Measurements from ENCODE around the gene KLHDC4.

DNA sequence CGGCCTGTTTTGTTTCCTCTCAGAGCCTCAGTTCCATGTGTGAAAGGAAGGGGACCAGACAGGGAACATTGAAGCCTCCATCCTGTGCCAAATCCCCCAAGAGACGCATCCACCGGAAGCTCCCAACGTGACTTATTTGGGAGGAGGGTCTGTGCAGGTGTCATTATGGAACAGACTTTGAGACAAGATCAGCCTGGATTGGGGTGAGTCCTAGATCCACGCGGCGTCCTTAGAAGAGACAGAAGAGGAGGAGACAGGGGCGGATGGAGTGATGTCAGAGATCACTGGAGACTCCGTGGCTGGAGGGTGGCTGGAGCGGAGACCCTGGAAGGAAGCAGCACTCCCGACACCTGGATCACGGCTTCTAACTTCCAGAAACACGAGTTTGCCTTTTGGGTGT, 80.0 kb downstream of the KLHDC4 start:
- TF ChIP-seq, protein P1, sequence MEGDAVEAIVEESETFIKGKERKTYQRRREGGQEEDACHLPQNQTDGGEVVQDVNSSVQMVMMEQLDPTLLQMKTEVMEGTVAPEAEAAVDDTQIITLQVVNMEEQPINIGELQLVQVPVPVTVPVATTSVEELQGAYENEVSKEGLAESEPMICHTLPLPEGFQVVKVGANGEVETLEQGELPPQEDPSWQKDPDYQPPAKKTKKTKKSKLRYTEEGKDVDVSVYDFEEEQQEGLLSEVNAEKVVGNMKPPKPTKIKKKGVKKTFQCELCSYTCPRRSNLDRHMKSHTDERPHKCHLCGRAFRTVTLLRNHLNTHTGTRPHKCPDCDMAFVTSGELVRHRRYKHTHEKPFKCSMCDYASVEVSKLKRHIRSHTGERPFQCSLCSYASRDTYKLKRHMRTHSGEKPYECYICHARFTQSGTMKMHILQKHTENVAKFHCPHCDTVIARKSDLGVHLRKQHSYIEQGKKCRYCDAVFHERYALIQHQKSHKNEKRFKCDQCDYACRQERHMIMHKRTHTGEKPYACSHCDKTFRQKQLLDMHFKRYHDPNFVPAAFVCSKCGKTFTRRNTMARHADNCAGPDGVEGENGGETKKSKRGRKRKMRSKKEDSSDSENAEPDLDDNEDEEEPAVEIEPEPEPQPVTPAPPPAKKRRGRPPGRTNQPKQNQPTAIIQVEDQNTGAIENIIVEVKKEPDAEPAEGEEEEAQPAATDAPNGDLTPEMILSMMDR (IDR thresholded peaks at IDR 0.05; ENCODE audit: insufficient read depth, low read length, poor library complexity, severe bottlenecking) = no peak
- TF ChIP-seq EZH2phosphoT487 (conservative IDR thresholded peaks at IDR 0.05; ENCODE audit: low read length) = no peak

Measured in SU-DHL-6 (cell line).